HEK293 (cell line): ENCODE data around the gene GALNT2.

ENCODE experiments used
- CTCF ChIA-PET: fragments of 350-600 bp; formaldehyde crosslinking; extraction: SDS; loops from one replicate; lab custom pipeline; 2021; ENCODE audit warnings: antibody characterized with exemption; lab: Yijun Ruan, JAX
- POLR2A ChIA-PET: fragments of 300-600 bp; formaldehyde crosslinking; extraction: SDS; loops from one replicate; lab custom pipeline; 2020; ENCODE audit warnings: antibody characterized with exemption, inconsistent platforms; lab: Yijun Ruan, JAX
- H3K27ac ChIP-seq: fragments of 200-500 bp; sonication (Bioruptor generic); 2 replicates; pipeline ENCODE4 v1.5.1; 2014; ENCODE audit warnings: low read depth, low read length, control low read depth, inconsistent platforms; ENCODE audit errors: extremely low read depth
- H3K36me3 ChIP-seq, 2 experiments: fragments of 200-500 bp in 1 of 2; sonication (Bioruptor generic) in 1 of 2; 1 replicate in 1 of 2; 2 replicates in 1 of 2; pipeline ENCODE4 v1.5.1; 2014 to 2017; ENCODE audit warnings: inconsistent platforms in 2 of 2, low read length in 2 of 2; ENCODE audit not compliant: control insufficient read depth in 2 of 2, insufficient read depth in 1 of 2
- H3K4me1 ChIP-seq: fragments of 200-500 bp; sonication (Bioruptor generic); 2 replicates; pipeline ENCODE4 v1.5.1; 2014; ENCODE audit warnings: mild to moderate bottlenecking, low read length, inconsistent platforms; ENCODE audit not compliant: control insufficient read depth, insufficient read depth
- H3K4me3 ChIP-seq: 2 replicates; pipeline ENCODE4 v1.5.1; 2011; ENCODE audit warnings: low read depth, mild to moderate bottlenecking, control low read depth, low read length, moderate library complexity
- H3K9me3 ChIP-seq: fragments of 200-500 bp; sonication (Bioruptor generic); 2 replicates; pipeline ENCODE4 v1.5.1; 2014; ENCODE audit warnings: low read depth, low read length, inconsistent platforms; ENCODE audit not compliant: control insufficient read depth, insufficient read depth
- SALL2 ChIP-seq: fragments of 450-650 bp; formaldehyde crosslinking; IDR thresholded peaks from 2 replicates; pipeline ENCODE4 v1.5.0; 2017; ENCODE audit warnings: missing biosample characterization, mild to moderate bottlenecking, missing genetic modification characterization, borderline replicate concordance
- TSHZ1 ChIP-seq: fragments of 450-650 bp; formaldehyde crosslinking; IDR thresholded peaks from 2 replicates; pipeline ENCODE4 v1.5.1; 2016; ENCODE audit warnings: missing biosample characterization, missing genetic modification characterization, borderline replicate concordance
- ZBTB26 ChIP-seq: fragments of 450-650 bp; formaldehyde crosslinking; optimal IDR thresholded peaks from 2 replicates; pipeline ENCODE3; 2016; ENCODE audit warnings: missing biosample characterization, mild to moderate bottlenecking, missing genetic modification characterization
- ZNF132 ChIP-seq: fragments of 450-650 bp; formaldehyde crosslinking; IDR thresholded peaks from 2 replicates; pipeline ENCODE4 v1.5.1; 2017; ENCODE audit warnings: missing biosample characterization, missing genetic modification characterization, borderline replicate concordance
- ZNF146 ChIP-seq: fragments of 450-650 bp; formaldehyde crosslinking; IDR thresholded peaks from 2 replicates; pipeline ENCODE4 v1.5.1; 2016; ENCODE audit warnings: missing biosample characterization, missing genetic modification characterization
- ZNF280D ChIP-seq: fragments of 450-650 bp; formaldehyde crosslinking; IDR thresholded peaks from 2 replicates; pipeline ENCODE4 v1.5.1; 2016; ENCODE audit warnings: missing biosample characterization, missing genetic modification characterization
- ZNF362 ChIP-seq: fragments of 450-650 bp; formaldehyde crosslinking; IDR thresholded peaks from 2 replicates; pipeline ENCODE4 v1.5.1; 2016; ENCODE audit warnings: missing biosample characterization, missing genetic modification characterization
- ZNF404 ChIP-seq: fragments of 450-650 bp; formaldehyde crosslinking; IDR thresholded peaks from 2 replicates; pipeline ENCODE4 v1.5.1; 2017; ENCODE audit warnings: missing biosample characterization, missing genetic modification characterization
- ZNF580 ChIP-seq: fragments of 450-650 bp; formaldehyde crosslinking; IDR thresholded peaks from 2 replicates; pipeline ENCODE4 v1.5.1; 2016; ENCODE audit warnings: missing biosample characterization, missing genetic modification characterization
- ZNF768 ChIP-seq: fragments of 450-650 bp; formaldehyde crosslinking; IDR thresholded peaks from 2 replicates; pipeline ENCODE4 v1.5.1; 2018; ENCODE audit warnings: missing biosample characterization, mild to moderate bottlenecking, missing genetic modification characterization
- ZNF792 ChIP-seq: fragments of 450-650 bp; formaldehyde crosslinking; IDR thresholded peaks from 2 replicates; pipeline ENCODE4 v1.5.1; 2016; ENCODE audit warnings: missing biosample characterization, missing genetic modification characterization
- ZNF830 ChIP-seq: fragments of 450-650 bp; IDR thresholded peaks from 2 replicates; pipeline ENCODE4 v1.5.0; 2018; ENCODE audit warnings: missing biosample characterization, missing genetic modification characterization, low read depth, mild to moderate bottlenecking, moderate library complexity

Gene GALNT2

GRCh38 chr1:230061801-230062200, 5.2 kb upstream of the GALNT2 start (continued):
- TF ChIP-seq TSHZ1 (tag by site-specific recombination) (no peak), ZNF792 (no peak), ZNF362 (tag by site-specific recombination) (no peak), ZNF132 (tag by site-specific recombination) (no peak), ZNF404 (tag by site-specific recombination) (no peak), ZNF768 (tag by site-specific recombination) (no peak)

GRCh38 chr1:230062521-230062920, 4.5 kb upstream of the GALNT2 start:
- TF ChIP-seq ZBTB26 (no peak), ZNF280D (tag by site-specific recombination) (peak; percentile 79; the same call in 1 of the 2 replicates), ZNF146 (tag by site-specific recombination) (peak; percentile 99), SALL2 (tag by site-specific recombination) (no peak), ZNF580 (tag by site-specific recombination) (peak; percentile 85), TSHZ1 (tag by site-specific recombination) (no peak), ZNF830 (no peak)
- ChIA-PET POLR2A (no interaction called here), CTCF (no interaction called here)
- H3K9me3 ChIP-seq = peaks cover 2% of the 10 kb centered on the region; the same call in 1 of the 2 replicates
- no peaks in the 10 kb centered on the region for H3K36me3 ChIP-seq
- H3K4me3 ChIP-seq = no peak overlapping the region
- peaks cover 4% of the 10 kb centered on the region; the same call in 1 of the 2 replicates for H3K4me1 ChIP-seq
- no peak overlapping the region for H3K27ac ChIP-seq
